ENCODE results near the gene C1orf226. TPM values are rescaled to one million over a fixed set of nuclear protein-coding genes. Genes with fewer than 3 reads are reported as not detected.

C1orf226 gene
- total and polyA plus RNA-seq, 10 of the 15 experiments (the other 5 are each of a cell fraction or from before 2014, with no cell fraction given) = not detected

GRCh38 chr1:162405800-162406199 lies 24.3 kb downstream of the C1orf226 start:
- Histone ChIP-seq H3K27me3 (replicated peaks in 1 of 2; ENCODE audit: control insufficient read depth in 2 of 2, insufficient read depth in 2 of 2, low read length in 1 of 2) (no peaks in the 10 kb centered on the region; a peak in 2 of 4 replicates), H4K20me1 (ENCODE audit: control insufficient read depth, insufficient read depth) (no peaks in the 10 kb centered on the region), H3K4me2 (ENCODE audit: control insufficient read depth, insufficient read depth) (no peak overlapping the region), H3K9ac (ENCODE audit: control insufficient read depth, insufficient read depth, low read length) (no peak overlapping the region), H3K36me3 (ENCODE audit: control insufficient read depth in 2 of 2, insufficient read depth in 2 of 2, low read length in 1 of 2) (no peaks in the 10 kb centered on the region), H3K4me3 (no peak overlapping the region), H3K4me1 (ENCODE audit: control insufficient read depth, insufficient read depth, low read length) (no peaks in the 10 kb centered on the region), H3K27ac (ENCODE audit: control insufficient read depth, insufficient read depth) (no peak overlapping the region), H3K79me2 (ENCODE audit: control insufficient read depth, insufficient read depth, low read length) (no peaks in the 10 kb centered on the region), H2AFZ (ENCODE audit: control insufficient read depth, low read depth, low read length) (no peak overlapping the region), H3K9me3 (replicated peaks; ENCODE audit: control insufficient read depth, insufficient read depth, low read length) (no peaks in the 10 kb centered on the region)
- intact Hi-C loops (cut with micrococcal nuclease; ENCODE audit: unreplicated experiment) = no loop called here
- BruUV-seq (replicated peaks) = no TSS peak
- DNase-seq (ENCODE audit: low read depth, low spot score) = no peak
- in situ Hi-C loops (cut with MboI) = no loop called here
- ATAC-seq = no peak
- ChIA-PET CTCF (no interaction called here), SMC1A (ENCODE audit: uncharacterized antibody, unreplicated experiment) (no interaction called here), POLR2A (no interaction called here), RAD21 (ENCODE audit: unreplicated experiment) (no interaction called here)
- no peak for FAIRE-seq
- 26% methylated on average over 5 of the region's 5 CpGs for WGBS (ENCODE audit: insufficient coverage, insufficient replicate concordance, low lambda C conversion rate, missing lambda C conversion rate)
- TF ChIP-seq SMAD1 (IDR thresholded peaks at IDR 0.05; ENCODE audit: low read depth, partially characterized antibody) (no peak), PRDM15 (CRISPR knock-in tag; IDR thresholded peaks at IDR 0.05) (no peak), KDM1A (IDR thresholded peaks at IDR 0.05; ENCODE audit: borderline replicate concordance) (no peak), BHLHE40 (IDR thresholded peaks at IDR 0.05; ENCODE audit: borderline replicate concordance in 1 of 2, low read depth in 2 of 2, low read length in 1 of 2) (no peak), BACH1 (IDR thresholded peaks at IDR 0.05; ENCODE audit: borderline replicate concordance) (no peak), WRNIP1 (IDR thresholded peaks at IDR 0.05; ENCODE audit: borderline replicate concordance, low read depth, low read length) (no peak), BCL11A (IDR thresholded peaks at IDR 0.05; ENCODE audit: low read depth, low read length) (no peak), YY1 (IDR thresholded peaks at IDR 0.05; ENCODE audit: low read depth, low read length) (no peak), HSF1 (IDR thresholded peaks at IDR 0.05; ENCODE audit: low read depth, low read length) (no peak), ZNF384 (IDR thresholded peaks at IDR 0.05; ENCODE audit: borderline replicate concordance, low read depth, low read length) (no peak), TARDBP (IDR thresholded peaks at IDR 0.05; ENCODE audit: borderline replicate concordance) (no peak), RELA (IDR thresholded peaks at IDR 0.05; ENCODE audit: borderline replicate concordance, partially characterized antibody) (no peak), SUPT20H (IDR thresholded peaks at IDR 0.05; ENCODE audit: borderline replicate concordance, control insufficient read depth, low read depth, low read length) (no peak)
- TF ChIP-seq, protein P1, sequence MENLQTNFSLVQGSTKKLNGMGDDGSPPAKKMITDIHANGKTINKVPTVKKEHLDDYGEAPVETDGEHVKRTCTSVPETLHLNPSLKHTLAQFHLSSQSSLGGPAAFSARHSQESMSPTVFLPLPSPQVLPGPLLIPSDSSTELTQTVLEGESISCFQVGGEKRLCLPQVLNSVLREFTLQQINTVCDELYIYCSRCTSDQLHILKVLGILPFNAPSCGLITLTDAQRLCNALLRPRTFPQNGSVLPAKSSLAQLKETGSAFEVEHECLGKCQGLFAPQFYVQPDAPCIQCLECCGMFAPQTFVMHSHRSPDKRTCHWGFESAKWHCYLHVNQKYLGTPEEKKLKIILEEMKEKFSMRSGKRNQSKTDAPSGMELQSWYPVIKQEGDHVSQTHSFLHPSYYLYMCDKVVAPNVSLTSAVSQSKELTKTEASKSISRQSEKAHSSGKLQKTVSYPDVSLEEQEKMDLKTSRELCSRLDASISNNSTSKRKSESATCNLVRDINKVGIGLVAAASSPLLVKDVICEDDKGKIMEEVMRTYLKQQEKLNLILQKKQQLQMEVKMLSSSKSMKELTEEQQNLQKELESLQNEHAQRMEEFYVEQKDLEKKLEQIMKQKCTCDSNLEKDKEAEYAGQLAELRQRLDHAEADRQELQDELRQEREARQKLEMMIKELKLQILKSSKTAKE (IDR thresholded peaks at IDR 0.05; ENCODE audit: low read depth, poor library complexity, severe bottlenecking) = no peak
- TF ChIP-seq, protein P2, sequence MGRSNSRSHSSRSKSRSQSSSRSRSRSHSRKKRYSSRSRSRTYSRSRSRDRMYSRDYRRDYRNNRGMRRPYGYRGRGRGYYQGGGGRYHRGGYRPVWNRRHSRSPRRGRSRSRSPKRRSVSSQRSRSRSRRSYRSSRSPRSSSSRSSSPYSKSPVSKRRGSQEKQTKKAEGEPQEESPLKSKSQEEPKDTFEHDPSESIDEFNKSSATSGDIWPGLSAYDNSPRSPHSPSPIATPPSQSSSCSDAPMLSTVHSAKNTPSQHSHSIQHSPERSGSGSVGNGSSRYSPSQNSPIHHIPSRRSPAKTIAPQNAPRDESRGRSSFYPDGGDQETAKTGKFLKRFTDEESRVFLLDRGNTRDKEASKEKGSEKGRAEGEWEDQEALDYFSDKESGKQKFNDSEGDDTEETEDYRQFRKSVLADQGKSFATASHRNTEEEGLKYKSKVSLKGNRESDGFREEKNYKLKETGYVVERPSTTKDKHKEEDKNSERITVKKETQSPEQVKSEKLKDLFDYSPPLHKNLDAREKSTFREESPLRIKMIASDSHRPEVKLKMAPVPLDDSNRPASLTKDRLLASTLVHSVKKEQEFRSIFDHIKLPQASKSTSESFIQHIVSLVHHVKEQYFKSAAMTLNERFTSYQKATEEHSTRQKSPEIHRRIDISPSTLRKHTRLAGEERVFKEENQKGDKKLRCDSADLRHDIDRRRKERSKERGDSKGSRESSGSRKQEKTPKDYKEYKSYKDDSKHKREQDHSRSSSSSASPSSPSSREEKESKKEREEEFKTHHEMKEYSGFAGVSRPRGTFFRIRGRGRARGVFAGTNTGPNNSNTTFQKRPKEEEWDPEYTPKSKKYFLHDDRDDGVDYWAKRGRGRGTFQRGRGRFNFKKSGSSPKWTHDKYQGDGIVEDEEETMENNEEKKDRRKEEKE (IDR thresholded peaks at IDR 0.05) = no peak
